Uterus (tissue), 4 donors: ENCODE results near the gene C1QA. TPM values are rescaled to one million over a fixed set of nuclear protein-coding genes. Genes with fewer than 3 reads are reported as not detected.

Experiments used
- DNase-seq, 2 donors: peaks; one replicate each; pipeline ENCODE4 v3.0.0-alpha.2; 2019 to 2020
- H3K27ac ChIP-seq, 2 donors: fragments of 200-600 bp; sonication (generic); 1 replicate in 1 of 2; 2 replicates in 1 of 2; pipeline ENCODE4 v1.5.1; 2016 to 2018
- H3K27me3 ChIP-seq, 2 donors: fragments of 200-600 bp; sonication (generic); one replicate each; pipeline ENCODE4 v1.5.1; 2018 to 2019; ENCODE audit warnings: control low read depth in 1 of 2
- H3K36me3 ChIP-seq, 2 donors: fragments of 200-600 bp; sonication (generic); one replicate each; pipeline ENCODE4 v1.5.1; 2019; ENCODE audit warnings: control low read depth in 1 of 2
- H3K4me1 ChIP-seq, 2 donors: fragments of 200-600 bp; sonication (generic); one replicate each; pipeline ENCODE4 v1.5.1; 2018 to 2019; ENCODE audit warnings: control low read depth in 1 of 2
- H3K4me3 ChIP-seq, 2 donors: fragments of 200-600 bp; sonication (generic); 1 replicate in 1 of 2; 2 replicates in 1 of 2; pipeline ENCODE4 v1.5.1; 2018 to 2019; ENCODE audit warnings: mild to moderate bottlenecking in 1 of 2
- H3K9me3 ChIP-seq, 2 donors: fragments of 200-600 bp; sonication (generic); one replicate each; pipeline ENCODE4 v1.5.1; 2019; ENCODE audit warnings: control low read depth in 1 of 2
- POLR2A ChIP-seq, 2 donors: fragments of 450-650 bp; IDR thresholded peaks; one replicate each; pipeline ENCODE4 v1.6.1; 2016; ENCODE audit warnings: antibody characterized with exemption in 2 of 2, mild to moderate bottlenecking in 1 of 2, moderate library complexity in 1 of 2
- intact Hi-C: fragments of 100-400 bp; cut with DNase I; formaldehyde crosslinking; loops from one replicate; pipeline ENCODE4 v1.15.1; 2023; ENCODE audit warnings: low total_unique reads
- total RNA-seq, 4 donors: library from RNA; depleted of rRNA in 3 of 4; stranded (reverse); fragments of >200 nt in 3 of 4; gene quantifications; one replicate each; pipeline versions ENCODE4 v1.1.0 to v1.2.4, GENCODE V29; 2014 to 2023
- TF ChIP-seq, protein P1 (sequence below), 4 experiments: fragments of 200-600 bp in 2 of 4; fragments of 450-650 bp in 2 of 4; sonication (generic) in 2 of 4; IDR thresholded peaks; one replicate each; pipeline ENCODE4 v1.5.1; 2016 to 2019; ENCODE audit warnings: antibody characterized with exemption in 4 of 4, mild to moderate bottlenecking in 2 of 4, moderate library complexity in 1 of 4
- donor health status: DM: yes; HTN: yes; CAD: no.

Gene C1QA
- total RNA-seq, 4 donors from 2014 or later = 33.1 to 114 (median 40.0) TPM

DNA sequence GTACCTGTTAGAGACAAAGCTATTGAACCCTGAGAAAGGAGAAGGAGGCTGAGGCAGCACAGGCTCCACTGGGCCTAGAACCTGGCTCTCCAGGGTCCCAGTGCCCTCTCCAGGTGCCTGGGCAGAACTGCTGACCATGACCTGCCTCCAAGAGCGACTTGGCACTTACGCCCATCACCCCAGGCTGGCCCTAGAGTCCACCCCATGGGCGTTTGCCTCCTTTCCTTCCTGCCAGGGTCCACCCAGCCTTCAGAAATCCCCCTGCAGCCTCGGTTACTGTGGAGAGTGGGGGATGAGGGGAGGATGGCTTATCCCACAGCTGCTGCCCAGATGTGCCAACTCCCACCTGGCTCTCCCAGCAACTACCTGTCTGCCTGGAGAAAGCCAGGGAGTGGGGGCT is 14.7 kb upstream of the C1QA start:
- no peak for DNase-seq
- H3K36me3 ChIP-seq = no peaks in the 10 kb centered on the region
- H3K9me3 ChIP-seq = no peaks in the 10 kb centered on the region
- TF ChIP-seq, protein P1, sequence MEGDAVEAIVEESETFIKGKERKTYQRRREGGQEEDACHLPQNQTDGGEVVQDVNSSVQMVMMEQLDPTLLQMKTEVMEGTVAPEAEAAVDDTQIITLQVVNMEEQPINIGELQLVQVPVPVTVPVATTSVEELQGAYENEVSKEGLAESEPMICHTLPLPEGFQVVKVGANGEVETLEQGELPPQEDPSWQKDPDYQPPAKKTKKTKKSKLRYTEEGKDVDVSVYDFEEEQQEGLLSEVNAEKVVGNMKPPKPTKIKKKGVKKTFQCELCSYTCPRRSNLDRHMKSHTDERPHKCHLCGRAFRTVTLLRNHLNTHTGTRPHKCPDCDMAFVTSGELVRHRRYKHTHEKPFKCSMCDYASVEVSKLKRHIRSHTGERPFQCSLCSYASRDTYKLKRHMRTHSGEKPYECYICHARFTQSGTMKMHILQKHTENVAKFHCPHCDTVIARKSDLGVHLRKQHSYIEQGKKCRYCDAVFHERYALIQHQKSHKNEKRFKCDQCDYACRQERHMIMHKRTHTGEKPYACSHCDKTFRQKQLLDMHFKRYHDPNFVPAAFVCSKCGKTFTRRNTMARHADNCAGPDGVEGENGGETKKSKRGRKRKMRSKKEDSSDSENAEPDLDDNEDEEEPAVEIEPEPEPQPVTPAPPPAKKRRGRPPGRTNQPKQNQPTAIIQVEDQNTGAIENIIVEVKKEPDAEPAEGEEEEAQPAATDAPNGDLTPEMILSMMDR (IDR thresholded peaks at IDR 0.05) = no peak
- TF ChIP-seq POLR2A (IDR thresholded peaks at IDR 0.05) = no peak
- no peak overlapping the region for H3K27ac ChIP-seq
- intact Hi-C loops = no loop called here
- H3K27me3 ChIP-seq = no peaks in the 10 kb centered on the region
- no peaks in the 10 kb centered on the region for H3K4me1 ChIP-seq
- no peak overlapping the region for H3K4me3 ChIP-seq

DNA sequence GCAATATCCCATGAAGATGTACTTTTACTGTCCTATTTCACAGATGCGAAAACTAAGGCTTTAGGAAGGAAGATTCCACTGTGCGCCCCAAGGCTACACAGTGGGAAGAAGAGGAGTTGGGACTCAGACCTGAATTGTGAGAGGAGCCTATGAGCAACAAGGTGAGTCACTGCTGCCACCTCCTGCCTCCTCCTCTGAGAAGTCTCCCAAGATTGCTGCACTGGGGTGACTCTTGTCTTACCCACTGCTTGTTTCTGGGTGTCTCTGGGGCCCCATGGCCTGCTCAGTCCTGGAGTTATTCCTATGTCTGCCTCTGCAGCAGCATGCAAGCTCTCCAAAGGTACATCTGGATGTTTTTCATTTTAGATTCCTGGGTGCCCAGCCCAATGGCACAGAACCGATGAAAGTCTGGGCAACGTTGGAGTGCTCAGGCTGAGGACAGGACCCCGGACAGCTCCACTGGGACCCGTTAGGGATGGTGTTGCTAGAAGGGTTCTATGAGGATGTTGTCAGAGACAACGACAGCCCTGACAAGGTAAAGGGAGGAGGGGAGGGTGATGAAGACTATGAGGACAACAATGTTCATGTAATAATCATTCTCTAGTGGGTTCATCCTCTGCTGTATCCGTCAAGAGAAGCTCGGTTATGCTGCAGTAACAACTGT is 11.0 kb upstream of the C1QA start:
- Histone ChIP-seq H3K9me3 (no peaks in the 10 kb centered on the region), H3K36me3 (no peaks in the 10 kb centered on the region), H3K4me3 (no peak overlapping the region), H3K27me3 (no peaks in the 10 kb centered on the region), H3K27ac (no peak overlapping the region), H3K4me1 (no peaks in the 10 kb centered on the region)
- TF ChIP-seq, protein P1 (IDR thresholded peaks at IDR 0.05) = no peak
- no peak for TF ChIP-seq POLR2A (IDR thresholded peaks at IDR 0.05)
- intact Hi-C loops = no loop called here
- no peak for DNase-seq

DNA sequence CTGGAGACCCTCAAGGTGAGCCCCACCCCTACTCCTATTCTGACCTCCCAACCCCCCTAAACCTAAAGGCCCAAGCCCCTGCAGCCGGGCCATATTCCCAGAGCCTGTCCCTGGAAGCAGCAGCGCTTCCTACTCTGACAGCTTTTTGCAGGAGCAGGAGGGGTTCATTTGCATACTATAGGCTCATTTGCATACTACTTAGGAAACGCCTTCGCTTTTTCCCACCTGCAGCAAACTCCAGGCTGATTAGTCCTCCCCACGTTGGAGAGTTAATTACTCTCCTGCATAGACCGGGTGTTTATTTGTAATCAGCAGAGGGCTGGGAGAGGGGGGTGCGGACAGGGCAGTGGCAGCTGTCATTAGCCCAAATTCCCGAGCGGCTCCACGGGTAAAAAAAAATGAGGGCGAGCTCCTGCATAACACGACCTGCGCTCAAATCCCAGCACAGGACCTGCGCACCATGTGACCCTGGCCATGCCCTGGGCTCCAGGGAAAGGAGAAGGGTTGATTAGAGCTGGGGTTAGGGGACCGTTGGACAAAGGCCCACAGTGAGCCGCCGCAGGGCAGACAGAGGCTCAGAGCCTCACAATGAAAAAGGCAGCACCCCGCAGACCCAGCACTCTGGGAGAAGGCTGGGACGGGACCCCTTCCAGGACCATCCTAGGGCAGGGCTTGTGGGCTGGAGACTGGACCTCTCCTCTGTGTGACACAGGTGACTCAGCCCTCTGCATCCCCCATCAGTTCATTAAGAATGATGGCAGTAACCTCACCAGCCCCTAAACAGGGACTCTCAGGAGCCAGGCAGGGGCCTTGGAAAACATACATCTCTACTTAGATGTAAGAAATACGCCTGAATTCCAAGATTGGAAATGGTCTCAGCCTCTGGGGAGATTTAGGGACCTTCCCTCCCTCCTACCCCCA is 9.9 kb upstream of the C1QA start:
- Histone ChIP-seq H3K27me3 (no peaks in the 10 kb centered on the region), H3K4me1 (no peaks in the 10 kb centered on the region), H3K36me3 (no peaks in the 10 kb centered on the region), H3K27ac (no peak overlapping the region), H3K9me3 (no peaks in the 10 kb centered on the region), H3K4me3 (no peak overlapping the region)
- TF ChIP-seq POLR2A (IDR thresholded peaks at IDR 0.05) = no peak
- TF ChIP-seq, protein P1 (IDR thresholded peaks at IDR 0.05) = no peak
- no peak for DNase-seq
- intact Hi-C loops = no loop called here

DNA sequence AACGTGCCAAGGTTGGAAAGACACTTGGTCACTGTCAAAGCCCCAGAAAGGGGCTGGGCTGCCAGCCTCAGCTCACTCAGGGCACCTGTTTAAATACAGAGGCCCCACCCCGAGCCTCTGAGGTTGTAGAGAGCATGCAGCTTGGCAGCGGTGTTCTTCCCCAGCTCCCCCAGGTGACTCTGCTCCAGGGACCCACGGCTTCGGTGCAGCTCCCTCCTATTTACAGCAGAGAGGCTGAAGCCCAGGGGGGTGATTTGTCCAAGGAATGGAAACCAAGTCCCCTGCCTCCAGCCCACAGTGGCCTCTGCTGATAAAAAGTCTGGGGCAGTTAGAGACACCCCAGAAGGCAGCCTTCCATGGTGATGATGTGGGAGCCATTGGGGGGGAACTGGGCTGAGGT is 9.1 kb upstream of the C1QA start:
- H3K9me3 ChIP-seq = no peaks in the 10 kb centered on the region
- no peaks in the 10 kb centered on the region for H3K27me3 ChIP-seq
- no peaks in the 10 kb centered on the region for H3K36me3 ChIP-seq
- H3K27ac ChIP-seq = no peak overlapping the region
- DNase-seq = no peak
- intact Hi-C loops = no loop called here
- no peaks in the 10 kb centered on the region for H3K4me1 ChIP-seq
- H3K4me3 ChIP-seq = no peak overlapping the region
- TF ChIP-seq, protein P1 (IDR thresholded peaks at IDR 0.05) = no peak
- no peak for TF ChIP-seq POLR2A (IDR thresholded peaks at IDR 0.05)
